ENCODE measurements around the gene AFF1.
"Not testable (repeated sequence)": the region's sequence is repeated elsewhere in the genome, so short reads cannot be mapped to it uniquely, and the experiment has no call there.

Gene AFF1

GRCh38 chr4:86981789-86982188, 47.0 kb downstream of the AFF1 start:
- in situ Hi-C loops (cut with HindIII; ENCODE audit: low sequenced_read_pairs), result loop anchor here (5.0 kb wide), 1 partner anchor 56 kb away; no protein-coding TSS in a partner anchor
- no peak for DNase-seq (ENCODE audit: low read depth)
- no peak overlapping the region for H3K4me3 ChIP-seq (ENCODE audit: low read depth, low read length)
- TF ChIP-seq CTCF (IDR thresholded peaks at IDR 0.05; ENCODE audit: low read depth, low read length, missing control alignments), result no peak

- in situ Hi-C loops (cut with HindIII; ENCODE audit: low sequenced_read_pairs); DNase-seq (ENCODE audit: low read depth); H3K4me3 ChIP-seq (ENCODE audit: low read depth, low read length): not testable (repeated sequence)
Observed at GRCh38 chr4:86985852-86986251, 51.0 kb downstream of the AFF1 start.

GRCh38 chr4:86989658-86990057, 54.8 kb downstream of the AFF1 start:
- H3K4me3 ChIP-seq (ENCODE audit: low read depth, low read length); DNase-seq (ENCODE audit: low read depth); in situ Hi-C loops (cut with HindIII; ENCODE audit: low sequenced_read_pairs): not testable (repeated sequence)

- in situ Hi-C loops (cut with HindIII; ENCODE audit: low sequenced_read_pairs), result no loop called here
- no peak for TF ChIP-seq CTCF (IDR thresholded peaks at IDR 0.05; ENCODE audit: low read depth, low read length, missing control alignments)
- no peak overlapping the region for H3K4me3 ChIP-seq (ENCODE audit: low read depth, low read length)
- DNase-seq (ENCODE audit: low read depth), result no peak
Observed at GRCh38 chr4:86990510-86990909, 55.7 kb downstream of the AFF1 start.

- no peak for DNase-seq (ENCODE audit: low read depth)
- TF ChIP-seq CTCF (IDR thresholded peaks at IDR 0.05; ENCODE audit: low read depth, low read length, missing control alignments), result no peak
- in situ Hi-C loops (cut with HindIII; ENCODE audit: low sequenced_read_pairs), result no loop called here
- no peak overlapping the region for H3K4me3 ChIP-seq (ENCODE audit: low read depth, low read length)
Observed at GRCh38 chr4:86991994-86992393, 57.2 kb downstream of the AFF1 start.

GRCh38 chr4:86993909-86994681, 59.3 kb downstream of the AFF1 start:
- in situ Hi-C loops (cut with HindIII; ENCODE audit: low sequenced_read_pairs), result no loop called here
- DNase-seq (ENCODE audit: low read depth), result no peak
- no peak overlapping the region for H3K4me3 ChIP-seq (ENCODE audit: low read depth, low read length)
- TF ChIP-seq CTCF (IDR thresholded peaks at IDR 0.05; ENCODE audit: low read depth, low read length, missing control alignments), result no peak

- no peak for DNase-seq (ENCODE audit: low read depth)
- TF ChIP-seq CTCF (IDR thresholded peaks at IDR 0.05; ENCODE audit: low read depth, low read length, missing control alignments), result no peak
- in situ Hi-C loops (cut with HindIII; ENCODE audit: low sequenced_read_pairs), result no loop called here
- no peak overlapping the region for H3K4me3 ChIP-seq (ENCODE audit: low read depth, low read length)
Observed at GRCh38 chr4:86994686-86995085, 59.9 kb downstream of the AFF1 start.

- H3K4me3 ChIP-seq (ENCODE audit: low read depth, low read length); DNase-seq (ENCODE audit: low read depth); in situ Hi-C loops (cut with HindIII; ENCODE audit: low sequenced_read_pairs): not testable (repeated sequence)
Observed at GRCh38 chr4:86996510-86996909, 61.7 kb downstream of the AFF1 start.

Data from astrocyte of the cerebellum (primary cell).